ENCODE results near the gene YPEL3. TPM values are rescaled to one million over a fixed set of nuclear protein-coding genes. Genes with fewer than 3 reads are reported as not detected.

The YPEL3 gene
- total RNA-seq, 1 experiment from 2014 or later, result 52.7 TPM

GRCh38 chr16:30136971-30137605 lies 41.1 kb upstream of the YPEL3 start:
- no peak for DNase-seq (ENCODE audit: low spot score)
- no peak overlapping the region for H3K27ac Mint-ChIP-seq
- H3K9me3 Mint-ChIP-seq, result no peaks in the 10 kb centered on the region
- no peak for ATAC-seq
- TF ChIP-seq ATF6 (CRISPR knock-in tag; IDR thresholded peaks at IDR 0.05) (no peak), KAT7 (CRISPR knock-in tag; IDR thresholded peaks at IDR 0.05; ENCODE audit: borderline replicate concordance) (no peak), ETV6 (CRISPR knock-in tag; IDR thresholded peaks at IDR 0.05) (no peak), TCF7 (CRISPR knock-in tag; IDR thresholded peaks at IDR 0.05; ENCODE audit: low read depth) (no peak), PRDM15 (CRISPR knock-in tag; IDR thresholded peaks at IDR 0.05) (no peak), ATF1 (CRISPR knock-in tag; IDR thresholded peaks at IDR 0.05) (no peak), ZNF281 (CRISPR knock-in tag; IDR thresholded peaks at IDR 0.05) (no peak), GABPB1 (CRISPR knock-in tag; IDR thresholded peaks at IDR 0.05) (no peak), SMAD3 (CRISPR knock-in tag; IDR thresholded peaks at IDR 0.05; ENCODE audit: borderline replicate concordance) (no peak), PREB (CRISPR knock-in tag; IDR thresholded peaks at IDR 0.05; ENCODE audit: borderline replicate concordance) (no peak), AFF4 (CRISPR knock-in tag; IDR thresholded peaks at IDR 0.05; ENCODE audit: borderline replicate concordance) (no peak), ZSCAN18 (CRISPR knock-in tag; IDR thresholded peaks at IDR 0.05) (no peak)
- H3K27me3 Mint-ChIP-seq (ENCODE audit: low read depth), result peaks cover 26% of the 10 kb centered on the region
- H3K36me3 Mint-ChIP-seq, result no peaks in the 10 kb centered on the region
- H3K4me3 Mint-ChIP-seq, result no peak overlapping the region
- ChIA-PET POLR2A (no interaction called here), CTCF (interaction anchor here (1.5 to 1.8 kb wide), 2 partner anchors 24 to 45 kb away, joined by 5 to 13 read pairs; partner anchors contain the start of genes GDPD3 and TBX6)
- no peaks in the 10 kb centered on the region for H3K4me1 Mint-ChIP-seq

Data from WTC11 (cell line).